ENCODE data around the gene TSTD1.

Gene TSTD1

DNA sequence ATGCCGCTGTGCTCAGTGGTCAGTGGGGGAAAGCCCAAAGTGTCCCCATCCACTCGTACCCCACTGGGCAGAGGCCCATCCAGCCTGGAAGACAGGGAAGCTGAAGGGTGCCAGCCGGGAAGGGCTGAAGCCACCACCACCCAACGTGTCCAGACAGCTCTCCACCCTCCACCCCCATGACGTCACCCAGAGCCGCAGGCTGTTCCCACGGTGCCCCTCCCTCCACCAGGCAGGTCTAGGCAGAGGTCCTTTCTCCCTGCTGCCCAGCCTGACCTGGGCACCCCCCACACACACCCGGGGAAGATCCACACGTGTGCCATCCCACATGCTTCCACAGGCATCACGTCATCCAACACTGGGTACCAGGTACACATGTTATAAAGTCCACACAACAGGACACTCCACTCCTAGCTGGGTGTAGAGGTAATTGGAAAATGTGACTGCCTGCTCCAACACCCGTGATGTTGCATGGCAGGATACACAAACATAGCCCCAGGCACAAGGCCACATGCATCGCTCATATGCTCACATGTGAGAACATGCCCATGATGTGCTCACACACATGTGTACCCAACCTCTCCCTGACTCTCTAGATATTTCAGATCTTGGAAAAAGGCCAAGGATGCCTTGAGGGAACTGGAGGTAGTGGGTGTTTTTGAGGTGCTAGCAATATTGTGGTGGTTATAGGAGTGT lies 36.1 kb upstream of the TSTD1 start:
- Histone ChIP-seq H3K27ac (replicated peaks) (no peak overlapping the region), H3K4me3 (replicated peaks; ENCODE audit: insufficient read depth, low read length) (no peak overlapping the region), H3K27me3 (ENCODE audit: insufficient read depth, poor library complexity, severe bottlenecking) (no peaks in the 10 kb centered on the region)
- TF ChIP-seq SPI1 (IDR thresholded peaks at IDR 0.05; ENCODE audit: borderline replicate concordance, low read depth): no peak
- TF ChIP-seq, protein P1, sequence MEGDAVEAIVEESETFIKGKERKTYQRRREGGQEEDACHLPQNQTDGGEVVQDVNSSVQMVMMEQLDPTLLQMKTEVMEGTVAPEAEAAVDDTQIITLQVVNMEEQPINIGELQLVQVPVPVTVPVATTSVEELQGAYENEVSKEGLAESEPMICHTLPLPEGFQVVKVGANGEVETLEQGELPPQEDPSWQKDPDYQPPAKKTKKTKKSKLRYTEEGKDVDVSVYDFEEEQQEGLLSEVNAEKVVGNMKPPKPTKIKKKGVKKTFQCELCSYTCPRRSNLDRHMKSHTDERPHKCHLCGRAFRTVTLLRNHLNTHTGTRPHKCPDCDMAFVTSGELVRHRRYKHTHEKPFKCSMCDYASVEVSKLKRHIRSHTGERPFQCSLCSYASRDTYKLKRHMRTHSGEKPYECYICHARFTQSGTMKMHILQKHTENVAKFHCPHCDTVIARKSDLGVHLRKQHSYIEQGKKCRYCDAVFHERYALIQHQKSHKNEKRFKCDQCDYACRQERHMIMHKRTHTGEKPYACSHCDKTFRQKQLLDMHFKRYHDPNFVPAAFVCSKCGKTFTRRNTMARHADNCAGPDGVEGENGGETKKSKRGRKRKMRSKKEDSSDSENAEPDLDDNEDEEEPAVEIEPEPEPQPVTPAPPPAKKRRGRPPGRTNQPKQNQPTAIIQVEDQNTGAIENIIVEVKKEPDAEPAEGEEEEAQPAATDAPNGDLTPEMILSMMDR (IDR thresholded peaks at IDR 0.05; ENCODE audit: insufficient read depth, low read length): no peak
- TF ChIP-seq POLR2AphosphoS5 (IDR thresholded peaks at IDR 0.05; ENCODE audit: low read depth): no peak
- TF ChIP-seq, protein P2, sequence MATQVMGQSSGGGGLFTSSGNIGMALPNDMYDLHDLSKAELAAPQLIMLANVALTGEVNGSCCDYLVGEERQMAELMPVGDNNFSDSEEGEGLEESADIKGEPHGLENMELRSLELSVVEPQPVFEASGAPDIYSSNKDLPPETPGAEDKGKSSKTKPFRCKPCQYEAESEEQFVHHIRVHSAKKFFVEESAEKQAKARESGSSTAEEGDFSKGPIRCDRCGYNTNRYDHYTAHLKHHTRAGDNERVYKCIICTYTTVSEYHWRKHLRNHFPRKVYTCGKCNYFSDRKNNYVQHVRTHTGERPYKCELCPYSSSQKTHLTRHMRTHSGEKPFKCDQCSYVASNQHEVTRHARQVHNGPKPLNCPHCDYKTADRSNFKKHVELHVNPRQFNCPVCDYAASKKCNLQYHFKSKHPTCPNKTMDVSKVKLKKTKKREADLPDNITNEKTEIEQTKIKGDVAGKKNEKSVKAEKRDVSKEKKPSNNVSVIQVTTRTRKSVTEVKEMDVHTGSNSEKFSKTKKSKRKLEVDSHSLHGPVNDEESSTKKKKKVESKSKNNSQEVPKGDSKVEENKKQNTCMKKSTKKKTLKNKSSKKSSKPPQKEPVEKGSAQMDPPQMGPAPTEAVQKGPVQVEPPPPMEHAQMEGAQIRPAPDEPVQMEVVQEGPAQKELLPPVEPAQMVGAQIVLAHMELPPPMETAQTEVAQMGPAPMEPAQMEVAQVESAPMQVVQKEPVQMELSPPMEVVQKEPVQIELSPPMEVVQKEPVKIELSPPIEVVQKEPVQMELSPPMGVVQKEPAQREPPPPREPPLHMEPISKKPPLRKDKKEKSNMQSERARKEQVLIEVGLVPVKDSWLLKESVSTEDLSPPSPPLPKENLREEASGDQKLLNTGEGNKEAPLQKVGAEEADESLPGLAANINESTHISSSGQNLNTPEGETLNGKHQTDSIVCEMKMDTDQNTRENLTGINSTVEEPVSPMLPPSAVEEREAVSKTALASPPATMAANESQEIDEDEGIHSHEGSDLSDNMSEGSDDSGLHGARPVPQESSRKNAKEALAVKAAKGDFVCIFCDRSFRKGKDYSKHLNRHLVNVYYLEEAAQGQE (IDR thresholded peaks at IDR 0.05; ENCODE audit: insufficient replicate concordance, low read depth): no peak
- TF ChIP-seq GABPA (IDR thresholded peaks at IDR 0.05; ENCODE audit: low read depth): no peak
- DNase-seq (ENCODE audit: low read depth in 1 of 2, low spot score in 1 of 2): no peak

DNA sequence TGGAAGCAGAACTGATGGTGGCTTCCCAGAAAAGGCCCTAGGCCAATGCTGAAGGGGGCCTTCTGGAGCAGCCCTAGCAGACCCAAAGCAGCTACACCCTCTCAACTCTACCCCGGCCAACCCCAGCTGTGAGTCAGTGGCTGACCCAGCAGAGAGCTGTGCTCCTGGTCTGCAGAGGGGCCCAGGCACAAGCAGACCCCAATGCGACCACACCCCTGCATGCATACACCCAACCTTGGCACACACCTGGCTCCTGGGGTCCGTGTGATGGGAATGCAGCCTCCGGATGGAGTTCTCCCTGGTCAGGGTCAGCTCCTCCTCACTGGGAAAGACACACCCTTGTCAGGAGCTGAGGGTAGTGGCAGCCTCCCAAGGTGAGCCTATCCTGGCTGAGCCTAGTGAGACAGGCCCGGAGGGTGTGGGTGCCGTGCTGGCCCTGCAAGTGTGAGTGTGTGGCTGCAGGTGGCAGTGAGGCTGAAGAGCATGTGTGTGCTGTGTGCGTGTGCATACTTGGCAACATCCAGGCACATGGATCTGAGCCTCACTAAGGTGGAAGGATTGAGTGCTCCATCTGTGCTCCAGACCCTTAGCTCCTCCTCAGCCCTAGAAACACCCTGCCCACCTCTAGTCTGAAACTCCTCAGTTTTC lies 34.8 kb upstream of the TSTD1 start:
- no peak for TF ChIP-seq GABPA (IDR thresholded peaks at IDR 0.05; ENCODE audit: low read depth)
- TF ChIP-seq POLR2AphosphoS5 (IDR thresholded peaks at IDR 0.05; ENCODE audit: low read depth): no peak
- TF ChIP-seq, protein P1 (IDR thresholded peaks at IDR 0.05; ENCODE audit: insufficient read depth, low read length): no peak
- TF ChIP-seq, protein P2 (IDR thresholded peaks at IDR 0.05; ENCODE audit: insufficient replicate concordance, low read depth): no peak
- no peak for TF ChIP-seq SPI1 (IDR thresholded peaks at IDR 0.05; ENCODE audit: borderline replicate concordance, low read depth)
- H3K4me3 ChIP-seq (replicated peaks; ENCODE audit: insufficient read depth, low read length): no peak overlapping the region
- no peaks in the 10 kb centered on the region for H3K27me3 ChIP-seq (ENCODE audit: insufficient read depth, poor library complexity, severe bottlenecking)
- H3K27ac ChIP-seq (replicated peaks): no peak overlapping the region
- DNase-seq (ENCODE audit: low read depth in 1 of 2, low spot score in 1 of 2): no peak

DNA sequence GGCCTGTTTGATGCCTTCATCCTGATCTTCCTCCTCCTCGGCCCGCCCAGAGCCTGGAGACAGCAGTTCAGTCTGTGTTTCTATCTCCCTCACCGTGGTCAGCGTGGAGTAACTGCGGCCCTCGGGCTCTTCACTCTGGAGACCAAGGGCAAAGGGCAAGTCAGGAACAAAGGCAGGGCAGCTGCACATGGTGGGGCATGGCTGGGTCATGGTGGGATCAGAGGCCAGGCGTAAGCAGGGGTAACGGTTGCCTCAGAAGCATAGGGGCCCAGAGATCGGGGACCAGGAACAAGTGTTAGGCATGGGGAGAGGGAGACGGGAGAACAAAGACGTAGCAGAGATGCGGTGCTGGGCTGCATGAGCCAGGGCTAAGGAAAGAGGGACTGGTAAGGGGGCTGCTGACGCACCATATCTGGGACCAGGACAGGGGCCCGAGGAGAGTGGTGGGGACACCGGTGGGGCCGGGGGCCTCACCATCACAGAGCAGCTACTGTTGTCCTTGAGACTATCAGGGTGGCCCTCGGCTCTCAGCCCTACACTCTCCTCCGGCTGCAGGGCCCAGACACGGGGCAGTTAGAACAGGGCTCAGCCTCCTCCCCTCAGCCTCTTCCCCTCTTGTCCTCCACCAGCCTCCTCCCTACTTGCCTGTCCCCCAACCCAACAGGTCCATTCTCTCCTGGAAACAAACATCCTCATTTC lies 34.1 kb upstream of the TSTD1 start:
- Histone ChIP-seq H3K27me3 (ENCODE audit: insufficient read depth, poor library complexity, severe bottlenecking) (no peaks in the 10 kb centered on the region), H3K4me3 (replicated peaks; ENCODE audit: insufficient read depth, low read length) (no peak overlapping the region), H3K27ac (replicated peaks) (no peak overlapping the region)
- no peak for DNase-seq (ENCODE audit: low read depth in 1 of 2, low spot score in 1 of 2)
- TF ChIP-seq, protein P1 (IDR thresholded peaks at IDR 0.05; ENCODE audit: insufficient read depth, low read length): no peak
- no peak for TF ChIP-seq POLR2AphosphoS5 (IDR thresholded peaks at IDR 0.05; ENCODE audit: low read depth)
- no peak for TF ChIP-seq GABPA (IDR thresholded peaks at IDR 0.05; ENCODE audit: low read depth)
- TF ChIP-seq, protein P2 (IDR thresholded peaks at IDR 0.05; ENCODE audit: insufficient replicate concordance, low read depth): no peak
- no peak for TF ChIP-seq SPI1 (IDR thresholded peaks at IDR 0.05; ENCODE audit: borderline replicate concordance, low read depth)

Measured in HL-60 (cell line).